HG02759 (cell line): ENCODE results near the gene POU6F1.
A peak's percentile ranks its signal among the peaks of the same experiment; 100 is the strongest.

ENCODE experiments used
- ATAC-seq: cut with Tn5 transposase; IDR thresholded peaks from one replicate; pipeline ENCODE4 v1.9.1; 2021; ENCODE audit warnings: mild to moderate bottlenecking, moderate library complexity; ENCODE audit not compliant: unreplicated experiment

Gene POU6F1

GRCh38 chr12:51198568-51199365 is 19.1 kb downstream of the POU6F1 start:
- ATAC-seq: no peak

GRCh38 chr12:51197736-51198567 is 19.9 kb downstream of the POU6F1 start:
- no peak for ATAC-seq

- no peak for ATAC-seq
Measured at GRCh38 chr12:51196547-51196946, 21.3 kb downstream of the POU6F1 start.

- no peak for ATAC-seq
Measured at GRCh38 chr12:51195841-51196240, 22.0 kb downstream of the POU6F1 start.

GRCh38 chr12:51192284-51192671 is 25.6 kb downstream of the POU6F1 start:
- ATAC-seq: no peak

- ATAC-seq: no peak
Measured at GRCh38 chr12:51191516-51192283, 26.2 kb downstream of the POU6F1 start.

- ATAC-seq: no peak
Measured at GRCh38 chr12:51190820-51191219, 27.0 kb downstream of the POU6F1 start.

- ATAC-seq: no peak
Measured at GRCh38 chr12:51189790-51190355, 28.0 kb downstream of the POU6F1 start.

GRCh38 chr12:51188359-51189051 is 29.4 kb downstream of the POU6F1 start:
- peak; percentile 72 for ATAC-seq

- no peak for ATAC-seq
Measured at GRCh38 chr12:51187370-51187987, 30.4 kb downstream of the POU6F1 start.

GRCh38 chr12:51186465-51187085 is 31.3 kb downstream of the POU6F1 start:
- ATAC-seq: no peak

GRCh38 chr12:51185171-51185717 is 32.6 kb downstream of the POU6F1 start:
- ATAC-seq: no peak

- ATAC-seq: no peak
Measured at GRCh38 chr12:51183816-51184215, 34.0 kb downstream of the POU6F1 start.

- ATAC-seq: no peak
Measured at GRCh38 chr12:51183349-51183748, 34.5 kb downstream of the POU6F1 start.

GRCh38 chr12:51181558-51181957 is 36.3 kb downstream of the POU6F1 start:
- ATAC-seq: no peak

GRCh38 chr12:51177897-51178296 is 40.0 kb downstream of the POU6F1 start:
- no peak for ATAC-seq

- no peak for ATAC-seq
Measured at GRCh38 chr12:51174501-51174900, 43.4 kb downstream of the POU6F1 start.

GRCh38 chr12:51172515-51173431 is 45.1 kb downstream of the POU6F1 start, which contains the start of gene TFCP2:
TFCP2 (minus strand) TSS chr12:51173135; CDS start chr12:51172422, 713 bp downstream.
- ATAC-seq: peak; percentile 94
